Mesendoderm (in vitro differentiated cells): ENCODE measurements around the gene EXOSC2.

ENCODE experiments used
- DNase-seq: peaks from one replicate; pipeline ENCODE4 v3.0.0; 2013
- H2AK5ac ChIP-seq: 2 replicates; pipeline ENCODE4 v1.6.1; 2013; ENCODE audit warnings: low read length, inconsistent platforms
- H2BK120ac ChIP-seq: 2 replicates; pipeline ENCODE4 v1.6.1; 2013; ENCODE audit warnings: low read depth, mild to moderate bottlenecking, low read length, moderate library complexity, mixed read lengths
- H2BK15ac ChIP-seq: replicated peaks from 2 replicates; pipeline ENCODE4 v1.6.1; 2013; ENCODE audit warnings: low read depth, mild to moderate bottlenecking, moderate library complexity
- H2BK5ac ChIP-seq: 2 replicates; pipeline ENCODE4 v1.6.1; 2013; ENCODE audit warnings: low read length, inconsistent platforms
- H3K18ac ChIP-seq: 2 replicates; pipeline ENCODE4 v1.6.1; 2013; ENCODE audit warnings: mild to moderate bottlenecking, low read length, mixed read lengths
- H3K23ac ChIP-seq: one replicate; pipeline ENCODE4 v1.6.1; 2013; ENCODE audit warnings: low read length
- H3K27ac ChIP-seq: 2 replicates; pipeline ENCODE4 v1.5.1; 2013; ENCODE audit warnings: low read depth, mild to moderate bottlenecking, inconsistent platforms, low read length, moderate library complexity
- H3K27me3 ChIP-seq: 2 replicates; pipeline ENCODE4 v1.6.1; 2013; ENCODE audit warnings: low read length, control low read depth, mild to moderate bottlenecking, inconsistent platforms; ENCODE audit not compliant: insufficient read depth, poor library complexity
- H3K36me3 ChIP-seq: 2 replicates; pipeline ENCODE4 v1.6.1; 2013; ENCODE audit warnings: low read length, inconsistent platforms; ENCODE audit not compliant: control insufficient read depth, insufficient read depth
- H3K4ac ChIP-seq: one replicate; pipeline ENCODE4 v1.6.1; 2013; ENCODE audit warnings: low read depth, mild to moderate bottlenecking, low read length, moderate library complexity
- H3K4me1 ChIP-seq: 2 replicates; pipeline ENCODE4 v1.6.1; 2013; ENCODE audit warnings: low read depth, low read length, inconsistent platforms; ENCODE audit not compliant: control insufficient read depth
- H3K4me2 ChIP-seq: 2 replicates; pipeline ENCODE4 v1.6.1; 2013; ENCODE audit warnings: low read length
- H3K4me3 ChIP-seq: 2 replicates; pipeline ENCODE4 v1.5.1; 2013; ENCODE audit warnings: mild to moderate bottlenecking, low read length
- H3K56ac ChIP-seq: one replicate; pipeline ENCODE4 v1.6.1; 2013; ENCODE audit warnings: low read length
- H3K79me1 ChIP-seq: 2 replicates; pipeline ENCODE4 v1.6.1; 2013; ENCODE audit warnings: low read length, inconsistent platforms
- H3K79me2 ChIP-seq: 2 replicates; pipeline ENCODE4 v1.6.1; 2013; ENCODE audit warnings: mild to moderate bottlenecking, low read length; ENCODE audit not compliant: control insufficient read depth, insufficient read depth
- H3K9ac ChIP-seq: 2 replicates; pipeline ENCODE4 v1.6.1; 2013; ENCODE audit warnings: low read length, inconsistent platforms
- H4K5ac ChIP-seq: one replicate; pipeline ENCODE4 v1.6.1; 2013; ENCODE audit warnings: low read length
- H4K8ac ChIP-seq: one replicate; pipeline ENCODE4 v1.6.1; 2013; ENCODE audit warnings: low read depth, mild to moderate bottlenecking, control low read depth, low read length, moderate library complexity
- WGBS: extraction: QIAGEN DNeasy Blood & Tissue Kit; methylation state at CpG from one replicate; pipeline ENCODE4 v1.1.7; 2013; ENCODE audit warnings: low lambda C conversion rate, missing lambda C conversion rate; ENCODE audit not compliant: insufficient coverage; ENCODE audit errors: extremely low coverage; 5-methylcytosine and 5-hydroxymethylcytosine counted together

Gene EXOSC2

GRCh38 chr9:130701059-130702022 is 7.8 kb downstream of the EXOSC2 start:
- no peak overlapping the region for H3K4ac ChIP-seq
- no peak overlapping the region for H2BK120ac ChIP-seq
- peaks cover 16% of the 10 kb centered on the region for H3K79me1 ChIP-seq
- no peak overlapping the region for H3K23ac ChIP-seq
- H3K9ac ChIP-seq = no peak overlapping the region
- H3K4me2 ChIP-seq = no peak overlapping the region
- WGBS = no CpG with 5 or more reads among the region's 13 CpGs
- H3K79me2 ChIP-seq = peaks cover 11% of the 10 kb centered on the region
- H3K27me3 ChIP-seq = no peaks in the 10 kb centered on the region
- no peak overlapping the region for H3K27ac ChIP-seq
- no peak overlapping the region for H3K56ac ChIP-seq
- H3K18ac ChIP-seq = no peak overlapping the region
- H2BK5ac ChIP-seq = no peak overlapping the region
- H3K4me1 ChIP-seq = no peaks in the 10 kb centered on the region
- no peak overlapping the region for H4K5ac ChIP-seq
- H2AK5ac ChIP-seq = no peak overlapping the region
- no peak overlapping the region for H3K4me3 ChIP-seq
- no peak overlapping the region for H4K8ac ChIP-seq
- DNase-seq = peak; percentile 81
- no peak overlapping the region for H2BK15ac ChIP-seq
- peaks cover 22% of the 10 kb centered on the region for H3K36me3 ChIP-seq

DNA sequence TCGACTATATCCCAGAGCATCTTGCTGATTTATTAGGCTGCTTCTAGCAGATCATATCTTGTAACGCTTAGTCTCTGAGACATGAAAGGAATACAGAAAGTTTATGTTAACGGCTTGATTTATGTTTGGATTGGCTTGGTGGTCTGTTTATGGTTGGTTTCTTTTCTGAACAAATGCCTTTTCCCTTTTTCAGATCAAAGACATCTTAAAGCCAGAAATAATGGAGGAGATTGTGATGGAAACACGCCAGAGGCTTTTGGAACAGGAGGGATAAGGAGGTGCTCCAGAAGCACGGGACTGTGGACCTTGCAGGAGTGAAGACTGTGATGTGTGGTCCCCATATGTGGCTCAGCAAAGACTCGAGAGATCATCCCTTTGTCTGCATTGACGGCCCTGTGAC is 9.9 kb downstream of the EXOSC2 start:
- peaks cover 20% of the 10 kb centered on the region for H3K36me3 ChIP-seq
- no peak overlapping the region for H3K18ac ChIP-seq
- no peak overlapping the region for H3K23ac ChIP-seq
- no peak overlapping the region for H2BK120ac ChIP-seq
- no peak overlapping the region for H3K27ac ChIP-seq
- no peak overlapping the region for H4K8ac ChIP-seq
- H3K27me3 ChIP-seq = no peaks in the 10 kb centered on the region
- peaks cover 3% of the 10 kb centered on the region for H3K79me2 ChIP-seq
- H3K4ac ChIP-seq = no peak overlapping the region
- peaks cover 13% of the 10 kb centered on the region for H3K79me1 ChIP-seq
- H3K4me1 ChIP-seq = no peaks in the 10 kb centered on the region
- no peak overlapping the region for H4K5ac ChIP-seq
- H3K4me3 ChIP-seq = no peak overlapping the region
- H3K4me2 ChIP-seq = no peak overlapping the region
- no peak overlapping the region for H3K9ac ChIP-seq
- no peak overlapping the region for H2BK5ac ChIP-seq
- H2AK5ac ChIP-seq = no peak overlapping the region
- no peak for DNase-seq
- no peak overlapping the region for H3K56ac ChIP-seq
- no CpG with 5 or more reads among the region's 7 CpGs for WGBS
- H2BK15ac ChIP-seq = no peak overlapping the region

GRCh38 chr9:130707225-130707976 is 13.8 kb downstream of the EXOSC2 start:
- Histone ChIP-seq H2BK15ac (no peak overlapping the region), H4K5ac (no peak overlapping the region), H3K36me3 (peaks cover 13% of the 10 kb centered on the region), H3K4ac (no peak overlapping the region), H3K4me2 (no peak overlapping the region), H2AK5ac (no peak overlapping the region), H3K9ac (no peak overlapping the region), H3K79me2 (no peaks in the 10 kb centered on the region), H3K79me1 (peaks cover 4% of the 10 kb centered on the region), H3K4me1 (no peaks in the 10 kb centered on the region), H3K4me3 (no peak overlapping the region), H2BK120ac (no peak overlapping the region), H3K27ac (no peak overlapping the region), H3K18ac (no peak overlapping the region), H3K56ac (no peak overlapping the region), H3K27me3 (no peaks in the 10 kb centered on the region), H3K23ac (no peak overlapping the region), H2BK5ac (no peak overlapping the region), H4K8ac (no peak overlapping the region)
- no CpG with 5 or more reads among the region's 9 CpGs for WGBS
- peak; percentile 86 for DNase-seq

- Histone ChIP-seq H3K4ac (no peak overlapping the region), H3K79me2 (peaks cover 17% of the 10 kb centered on the region), H2AK5ac (no peak overlapping the region), H3K79me1 (peaks cover 6% of the 10 kb centered on the region), H4K5ac (no peak overlapping the region), H3K4me1 (peaks cover 4% of the 10 kb centered on the region), H3K27me3 (no peaks in the 10 kb centered on the region), H2BK15ac (no peak overlapping the region), H3K9ac (no peak overlapping the region), H3K27ac (no peak overlapping the region), H3K23ac (no peak overlapping the region), H2BK120ac (no peak overlapping the region), H3K36me3 (no peaks in the 10 kb centered on the region), H3K18ac (no peak overlapping the region), H3K4me3 (no peak overlapping the region), H2BK5ac (no peak overlapping the region), H3K4me2 (no peak overlapping the region), H3K56ac (no peak overlapping the region), H4K8ac (no peak overlapping the region)
- no peak for DNase-seq
- no CpG with 5 or more reads among the region's 8 CpGs for WGBS
These were observed 17.3 kb downstream of the EXOSC2 start for GRCh38 chr9:130710822-130711352.

- Histone ChIP-seq H3K36me3 (no peaks in the 10 kb centered on the region), H3K4me3 (no peak overlapping the region), H3K4me1 (peaks cover 4% of the 10 kb centered on the region), H4K8ac (no peak overlapping the region), H3K79me2 (peaks cover 17% of the 10 kb centered on the region), H3K4me2 (no peak overlapping the region), H2AK5ac (no peak overlapping the region), H3K27me3 (no peaks in the 10 kb centered on the region), H3K18ac (no peak overlapping the region), H3K56ac (no peak overlapping the region), H3K4ac (no peak overlapping the region), H2BK120ac (no peak overlapping the region), H3K23ac (no peak overlapping the region), H4K5ac (no peak overlapping the region), H2BK15ac (no peak overlapping the region), H2BK5ac (no peak overlapping the region), H3K9ac (no peak overlapping the region), H3K27ac (no peak overlapping the region), H3K79me1 (peaks cover 6% of the 10 kb centered on the region)
- DNase-seq = no peak
- WGBS = no CpG with 5 or more reads among the region's 8 CpGs
These were observed 17.9 kb downstream of the EXOSC2 start for GRCh38 chr9:130711469-130711868.
